ENCODE results near the gene TDRD7.

TDRD7 gene

GRCh38 chr9:97521576-97522333 is 109.9 kb downstream of the TDRD7 start:
- TF ChIP-seq, protein P1, sequence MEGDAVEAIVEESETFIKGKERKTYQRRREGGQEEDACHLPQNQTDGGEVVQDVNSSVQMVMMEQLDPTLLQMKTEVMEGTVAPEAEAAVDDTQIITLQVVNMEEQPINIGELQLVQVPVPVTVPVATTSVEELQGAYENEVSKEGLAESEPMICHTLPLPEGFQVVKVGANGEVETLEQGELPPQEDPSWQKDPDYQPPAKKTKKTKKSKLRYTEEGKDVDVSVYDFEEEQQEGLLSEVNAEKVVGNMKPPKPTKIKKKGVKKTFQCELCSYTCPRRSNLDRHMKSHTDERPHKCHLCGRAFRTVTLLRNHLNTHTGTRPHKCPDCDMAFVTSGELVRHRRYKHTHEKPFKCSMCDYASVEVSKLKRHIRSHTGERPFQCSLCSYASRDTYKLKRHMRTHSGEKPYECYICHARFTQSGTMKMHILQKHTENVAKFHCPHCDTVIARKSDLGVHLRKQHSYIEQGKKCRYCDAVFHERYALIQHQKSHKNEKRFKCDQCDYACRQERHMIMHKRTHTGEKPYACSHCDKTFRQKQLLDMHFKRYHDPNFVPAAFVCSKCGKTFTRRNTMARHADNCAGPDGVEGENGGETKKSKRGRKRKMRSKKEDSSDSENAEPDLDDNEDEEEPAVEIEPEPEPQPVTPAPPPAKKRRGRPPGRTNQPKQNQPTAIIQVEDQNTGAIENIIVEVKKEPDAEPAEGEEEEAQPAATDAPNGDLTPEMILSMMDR (IDR thresholded peaks at IDR 0.05; ENCODE audit: low read depth, low read length) = no peak
- Histone ChIP-seq H3K9me3 (no peaks in the 10 kb centered on the region), H3K27me3 (no peaks in the 10 kb centered on the region), H3K36me3 (peaks cover 97% of the 10 kb centered on the region), H3K4me3 (ENCODE audit: low read depth, low read length) (no peak overlapping the region), H3K4me1 (peaks cover 41% of the 10 kb centered on the region)
- no peak for DNase-seq

GRCh38 chr9:97524424-97524823 is 112.5 kb downstream of the TDRD7 start:
- no peak for DNase-seq
- H3K36me3 ChIP-seq = peaks cover 97% of the 10 kb centered on the region
- TF ChIP-seq, protein P1 (IDR thresholded peaks at IDR 0.05; ENCODE audit: low read depth, low read length) = no peak
- H3K4me1 ChIP-seq = peaks cover 23% of the 10 kb centered on the region
- no peaks in the 10 kb centered on the region for H3K9me3 ChIP-seq
- H3K4me3 ChIP-seq (ENCODE audit: low read depth, low read length) = no peak overlapping the region
- no peaks in the 10 kb centered on the region for H3K27me3 ChIP-seq

- peaks cover 20% of the 10 kb centered on the region for H3K4me1 ChIP-seq
- peaks cover 97% of the 10 kb centered on the region for H3K36me3 ChIP-seq
- H3K4me3 ChIP-seq (ENCODE audit: low read depth, low read length) = no peak overlapping the region
- no peaks in the 10 kb centered on the region for H3K27me3 ChIP-seq
- H3K9me3 ChIP-seq = no peaks in the 10 kb centered on the region
- TF ChIP-seq, protein P1 (IDR thresholded peaks at IDR 0.05; ENCODE audit: low read depth, low read length) = no peak
- no peak for DNase-seq
Measured at GRCh38 chr9:97525451-97525850, 113.6 kb downstream of the TDRD7 start.

DNA sequence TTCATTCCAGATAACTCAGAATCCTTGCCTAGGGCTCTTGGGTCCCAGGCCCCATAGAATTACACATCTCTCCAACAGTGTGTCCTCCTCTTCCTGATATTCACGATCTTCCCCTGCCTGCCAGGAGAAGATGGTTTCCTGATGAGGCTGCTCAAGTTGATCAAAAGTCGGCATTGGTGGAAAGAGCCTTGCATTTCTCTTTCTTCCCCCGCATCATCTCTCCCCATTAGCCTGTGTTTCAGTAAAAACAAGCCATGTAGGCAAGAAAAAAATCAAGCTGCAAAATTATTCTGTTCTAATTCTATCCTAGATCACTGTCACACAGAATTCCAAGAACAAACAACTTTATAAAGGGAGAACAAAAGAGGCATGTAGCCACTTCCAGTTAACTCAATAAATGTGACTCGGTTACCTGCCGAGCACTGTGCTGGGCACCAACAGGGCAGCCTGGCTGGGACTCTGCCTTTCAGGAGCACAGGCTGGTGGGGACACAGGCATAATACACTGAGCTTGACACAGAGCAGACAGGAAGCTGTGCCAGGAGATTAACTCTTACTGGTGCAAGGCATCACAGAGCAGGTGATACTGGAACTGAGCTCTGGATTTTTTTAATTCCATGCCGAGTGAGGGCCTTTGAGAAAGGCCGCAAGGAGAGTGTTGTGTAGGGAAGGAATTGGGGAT is 115.1 kb downstream of the TDRD7 start:
- DNase-seq = no peak
- Histone ChIP-seq H3K4me3 (ENCODE audit: low read depth, low read length) (no peak overlapping the region), H3K4me1 (peaks cover 16% of the 10 kb centered on the region), H3K27me3 (no peaks in the 10 kb centered on the region), H3K9me3 (no peaks in the 10 kb centered on the region), H3K36me3 (peaks cover 97% of the 10 kb centered on the region)
- TF ChIP-seq, protein P1 (IDR thresholded peaks at IDR 0.05; ENCODE audit: low read depth, low read length) = no peak

- peaks cover 98% of the 10 kb centered on the region for H3K36me3 ChIP-seq
- TF ChIP-seq, protein P1 (IDR thresholded peaks at IDR 0.05; ENCODE audit: low read depth, low read length) = no peak
- no peak overlapping the region for H3K4me3 ChIP-seq (ENCODE audit: low read depth, low read length)
- no peaks in the 10 kb centered on the region; the same call in 1 of the 2 replicates for H3K9me3 ChIP-seq
- no peak for DNase-seq
- H3K4me1 ChIP-seq = peaks cover 16% of the 10 kb centered on the region
- H3K27me3 ChIP-seq = no peaks in the 10 kb centered on the region
Measured at GRCh38 chr9:97527626-97528528, 116.0 kb downstream of the TDRD7 start.

Measured in BE2C (cell line).